Activated CD8-positive, alpha-beta T cell treated with anti-CD3 and anti-CD28 coated beads for 36 hours (primary cell): ENCODE data around the gene PRPH. TPM values are rescaled to one million over a fixed set of nuclear protein-coding genes. Genes with fewer than 3 reads are reported as not detected.

ENCODE experiments used
- ATAC-seq: fragments of 200-7000 bp; cut with Tn5 transposase; one replicate; pipeline ENCODE4 v1.10.0; 2021; ENCODE audit warnings: mild to moderate bottlenecking, moderate library complexity
- CTCF ChIA-PET: fragments of 350-600 bp; sonication (Branson Sonifier 250); formaldehyde crosslinking; loops from one replicate; lab custom pipeline; 2021; ENCODE audit warnings: antibody characterized with exemption; lab: Charles Lee
- POLR2A ChIA-PET: fragments of 350-600 bp; sonication (Branson Sonifier 250); formaldehyde crosslinking; loops from one replicate; lab custom pipeline; 2021; ENCODE audit warnings: antibody characterized with exemption; lab: Charles Lee
- DNase-seq: peaks from one replicate; pipeline ENCODE4 v3.0.0-alpha.2; 2020
- H3K27ac Mint-ChIP-seq: one replicate; pipeline ENCODE4 v1.8.0; 2021; ENCODE audit warnings: mild to moderate bottlenecking, mixed read lengths
- H3K27me3 Mint-ChIP-seq: one replicate; pipeline ENCODE4 v1.8.0; 2021; ENCODE audit warnings: mixed read lengths
- H3K36me3 Mint-ChIP-seq: one replicate; pipeline ENCODE4 v1.8.0; 2021; ENCODE audit warnings: low read depth, mixed read lengths
- H3K4me1 Mint-ChIP-seq: one replicate; pipeline ENCODE4 v1.8.0; 2021; ENCODE audit warnings: low read depth, mixed read lengths
- H3K4me3 Mint-ChIP-seq: one replicate; pipeline ENCODE4 v1.8.0; 2021; ENCODE audit warnings: mild to moderate bottlenecking, moderate library complexity, mixed read lengths
- H3K9me3 Mint-ChIP-seq: one replicate; pipeline ENCODE4 v1.8.0; 2021; ENCODE audit warnings: mixed read lengths
- intact Hi-C: fragments of 100-400 bp; cut with micrococcal nuclease; formaldehyde crosslinking; loops from one replicate; pipeline ENCODE4 v1.10.0; 2022
- total RNA-seq, 2 experiments: library from RNA; stranded (reverse); gene quantifications; one replicate each; pipeline ENCODE4 v1.2.3, GENCODE V29; 2021
- TF ChIP-seq, protein P1 (sequence below): fragments of 200-600 bp; IDR thresholded peaks from one replicate; pipeline ENCODE4 v1.8.0; 2022; ENCODE audit warnings: antibody characterized with exemption, mild to moderate bottlenecking

Gene PRPH
- total RNA-seq, 2 experiments from 2014 or later = not detected

DNA sequence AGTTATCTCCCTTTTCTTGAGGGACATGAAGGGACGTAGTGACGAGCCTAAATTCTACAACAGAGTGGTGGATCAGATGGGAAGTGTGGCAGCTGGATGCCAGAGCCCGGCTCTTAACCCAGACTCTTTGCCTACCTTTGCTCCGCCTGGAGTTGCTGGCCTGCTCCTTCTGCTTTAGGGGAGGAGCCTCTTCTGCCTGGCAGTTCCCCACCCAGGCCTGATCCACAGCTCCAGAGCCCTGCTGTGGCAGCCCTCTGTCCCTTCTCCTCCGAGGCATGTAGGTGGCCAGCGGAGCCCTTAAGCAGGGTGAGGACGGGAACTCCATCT lies 2.3 kb upstream of the PRPH start:
- POLR2A ChIA-PET = interaction anchor here (0.7 to 1.9 kb wide), 3 partner anchors 27 to 49 kb away, joined by 3 to 5 read pairs (median 4); no protein-coding TSS in a partner anchor
- CTCF ChIA-PET = interaction anchor here (2.4 to 13.6 kb wide), 5 partner anchors 12 to 66 kb away, joined by 9 to 145 read pairs (median 115); partner anchors contain the start of gene DNAJC22
- ATAC-seq = no peak
- DNase-seq = no peak
- peaks cover 13% of the 10 kb centered on the region for H3K4me1 Mint-ChIP-seq
- TF ChIP-seq, protein P1, sequence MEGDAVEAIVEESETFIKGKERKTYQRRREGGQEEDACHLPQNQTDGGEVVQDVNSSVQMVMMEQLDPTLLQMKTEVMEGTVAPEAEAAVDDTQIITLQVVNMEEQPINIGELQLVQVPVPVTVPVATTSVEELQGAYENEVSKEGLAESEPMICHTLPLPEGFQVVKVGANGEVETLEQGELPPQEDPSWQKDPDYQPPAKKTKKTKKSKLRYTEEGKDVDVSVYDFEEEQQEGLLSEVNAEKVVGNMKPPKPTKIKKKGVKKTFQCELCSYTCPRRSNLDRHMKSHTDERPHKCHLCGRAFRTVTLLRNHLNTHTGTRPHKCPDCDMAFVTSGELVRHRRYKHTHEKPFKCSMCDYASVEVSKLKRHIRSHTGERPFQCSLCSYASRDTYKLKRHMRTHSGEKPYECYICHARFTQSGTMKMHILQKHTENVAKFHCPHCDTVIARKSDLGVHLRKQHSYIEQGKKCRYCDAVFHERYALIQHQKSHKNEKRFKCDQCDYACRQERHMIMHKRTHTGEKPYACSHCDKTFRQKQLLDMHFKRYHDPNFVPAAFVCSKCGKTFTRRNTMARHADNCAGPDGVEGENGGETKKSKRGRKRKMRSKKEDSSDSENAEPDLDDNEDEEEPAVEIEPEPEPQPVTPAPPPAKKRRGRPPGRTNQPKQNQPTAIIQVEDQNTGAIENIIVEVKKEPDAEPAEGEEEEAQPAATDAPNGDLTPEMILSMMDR = no peak
- peaks cover 43% of the 10 kb centered on the region for H3K27me3 Mint-ChIP-seq
- no peak overlapping the region for H3K4me3 Mint-ChIP-seq
- intact Hi-C loops = no loop called here
- no peaks in the 10 kb centered on the region for H3K9me3 Mint-ChIP-seq
- no peaks in the 10 kb centered on the region for H3K36me3 Mint-ChIP-seq
- H3K27ac Mint-ChIP-seq = no peak overlapping the region

DNA sequence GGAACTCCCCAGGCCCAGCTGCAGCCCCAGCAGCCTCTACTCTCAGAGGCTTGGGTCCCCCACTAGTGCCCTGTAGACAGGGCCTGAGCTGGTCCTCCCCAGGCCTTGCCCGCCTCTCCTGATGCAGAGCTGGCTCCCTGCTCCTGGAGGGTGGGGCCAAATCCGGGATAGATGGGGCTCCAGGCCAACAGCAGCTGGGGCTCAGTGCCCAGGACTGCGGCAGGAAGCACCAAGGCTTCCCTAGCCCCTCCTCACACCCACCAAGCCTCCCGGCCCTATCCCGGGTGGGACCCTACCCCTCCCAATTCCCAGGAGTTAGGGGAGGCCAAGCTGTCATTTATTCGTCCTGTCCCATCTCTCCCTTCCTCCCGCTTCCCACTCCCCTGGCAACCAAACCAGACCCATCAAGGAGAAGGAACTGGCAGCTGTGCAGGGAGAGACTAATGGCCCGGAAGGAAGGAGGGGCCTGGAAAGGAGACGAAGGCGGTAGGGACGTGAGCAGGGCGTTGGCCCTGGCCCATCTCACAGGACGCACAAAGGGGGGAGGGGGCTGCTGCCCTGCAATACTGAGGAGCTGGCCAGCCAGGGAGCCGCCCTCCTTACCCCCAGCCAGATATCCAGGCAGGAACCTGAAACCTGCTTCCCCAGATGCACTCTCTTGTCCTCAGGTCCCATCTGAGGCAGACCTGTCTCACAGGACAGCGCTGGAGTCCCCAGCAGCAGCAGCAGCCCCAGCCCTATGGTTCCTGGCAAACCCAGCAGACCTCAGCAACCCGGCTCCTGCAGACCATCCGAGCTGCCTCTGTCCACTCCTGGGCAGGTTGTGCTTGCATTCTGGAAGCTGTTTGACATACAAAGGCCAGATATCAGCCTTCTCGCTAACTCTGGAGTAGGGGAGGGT lies 1.6 kb upstream of the PRPH start:
- intact Hi-C loops = no loop called here
- DNase-seq (no peak), ATAC-seq (no peak)
- Mint-ChIP-seq H3K27me3 (peaks cover 43% of the 10 kb centered on the region), H3K4me1 (peaks cover 13% of the 10 kb centered on the region), H3K4me3 (no peak overlapping the region), H3K36me3 (no peaks in the 10 kb centered on the region), H3K9me3 (no peaks in the 10 kb centered on the region), H3K27ac (no peak overlapping the region)
- TF ChIP-seq, protein P1 = no peak
- CTCF ChIA-PET = interaction anchor here (1.0 to 13.6 kb wide), 8 partner anchors 9 to 66 kb away, joined by 3 to 145 read pairs (median 72); partner anchors contain the start of gene DNAJC22
- POLR2A ChIA-PET = interaction anchor here (1.6 to 1.9 kb wide), 2 partner anchors 39 to 49 kb away, joined by 4 to 5 read pairs; no protein-coding TSS in a partner anchor

DNA sequence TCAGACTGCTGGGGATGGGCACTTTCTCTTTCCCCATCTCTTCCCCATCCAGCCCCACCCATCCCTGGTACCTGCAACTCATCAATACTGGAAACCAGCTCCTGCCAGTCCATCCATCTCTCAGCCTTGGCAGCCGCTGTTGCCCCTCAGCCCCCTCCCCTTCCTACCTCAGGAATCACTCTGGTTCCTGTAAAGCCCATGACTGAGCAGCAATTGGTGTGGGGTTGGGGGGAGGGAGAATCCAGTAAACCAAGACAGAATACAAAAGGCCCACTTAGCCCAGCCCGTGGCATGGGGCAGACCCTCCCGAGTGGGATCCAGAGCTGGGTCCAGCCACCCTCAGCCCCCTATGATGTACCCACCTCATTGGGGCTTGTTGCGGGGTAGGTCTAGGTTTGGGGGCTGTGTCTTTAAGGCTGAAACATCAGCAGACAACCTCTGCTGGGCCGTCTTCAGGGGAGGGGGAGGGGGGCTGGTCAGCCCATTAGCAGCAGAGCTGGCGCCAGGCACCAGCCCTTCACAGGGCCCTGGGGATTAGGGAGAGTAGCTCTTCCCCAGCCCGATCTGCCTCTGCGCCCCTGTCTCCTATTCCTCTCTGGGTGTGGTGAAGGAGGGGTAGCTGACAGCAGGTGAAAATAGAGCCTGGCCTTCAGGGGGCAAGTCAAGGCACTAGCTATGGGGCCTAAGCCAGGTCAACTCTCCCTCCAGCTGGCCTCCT lies 702 bp upstream of the PRPH start:
- ChIA-PET POLR2A (interaction anchor here (1.0 to 1.9 kb wide), 7 partner anchors 9 to 48 kb away, joined by 3 to 6 read pairs (median 4); partner anchors contain the start of genes TROAP and TUBA1C), CTCF (interaction anchor here (0.6 to 13.6 kb wide), 13 partner anchors 8 to 206 kb away, joined by 3 to 115 read pairs (median 13); partner anchors contain the start of genes C1QL4, DNAJC22 and TROAP)
- Mint-ChIP-seq H3K4me3 (no peak overlapping the region), H3K9me3 (no peaks in the 10 kb centered on the region), H3K4me1 (peaks cover 13% of the 10 kb centered on the region), H3K36me3 (no peaks in the 10 kb centered on the region), H3K27me3 (peaks cover 49% of the 10 kb centered on the region), H3K27ac (no peak overlapping the region)
- no peak for DNase-seq
- intact Hi-C loops = no loop called here
- TF ChIP-seq, protein P1 = no peak
- ATAC-seq = no peak

DNA sequence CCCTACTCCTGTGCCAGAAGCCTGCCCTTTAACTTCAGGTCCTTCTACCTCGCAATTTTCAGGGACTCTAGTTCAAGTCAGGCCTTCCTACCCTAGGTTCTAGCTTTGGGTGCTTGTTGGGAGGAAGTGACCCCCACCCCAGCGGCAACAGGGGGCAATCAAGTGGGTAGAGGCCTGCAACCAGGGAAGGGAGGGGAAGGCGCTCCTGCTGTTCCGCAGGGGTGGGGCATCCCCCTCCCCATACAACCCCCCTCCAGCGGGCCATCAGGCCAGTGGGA lies 204 bp upstream of the PRPH start:
- ChIA-PET POLR2A (interaction anchor here (1.0 to 1.6 kb wide), 6 partner anchors 9 to 54 kb away, joined by 3 to 6 read pairs (median 4); partner anchors contain the start of genes TROAP and TUBA1C), CTCF (interaction anchor here (0.6 to 13.6 kb wide), 14 partner anchors 9 to 206 kb away, joined by 3 to 115 read pairs (median 12); partner anchors contain the start of genes C1QL4, DNAJC22 and TROAP)
- intact Hi-C loops = no loop called here
- Mint-ChIP-seq H3K27me3 (peaks cover 49% of the 10 kb centered on the region), H3K4me3 (no peak overlapping the region), H3K9me3 (no peaks in the 10 kb centered on the region), H3K4me1 (peaks cover 13% of the 10 kb centered on the region), H3K36me3 (no peaks in the 10 kb centered on the region), H3K27ac (no peak overlapping the region)
- TF ChIP-seq, protein P1 = no peak
- no peak for ATAC-seq
- no peak for DNase-seq
